HG03558 (cell line): ENCODE data around the gene FZR1.
"Not testable (repeated sequence)": the region's sequence is repeated elsewhere in the genome, so short reads cannot be mapped to it uniquely, and the experiment has no call there.

ENCODE experiments used
- ATAC-seq: cut with Tn5 transposase; IDR thresholded peaks from one replicate; pipeline ENCODE4 v1.9.1; 2021; ENCODE audit warnings: moderate number of reproducible peaks; ENCODE audit not compliant: unreplicated experiment; ENCODE audit errors: extremely low read depth

The FZR1 gene

DNA sequence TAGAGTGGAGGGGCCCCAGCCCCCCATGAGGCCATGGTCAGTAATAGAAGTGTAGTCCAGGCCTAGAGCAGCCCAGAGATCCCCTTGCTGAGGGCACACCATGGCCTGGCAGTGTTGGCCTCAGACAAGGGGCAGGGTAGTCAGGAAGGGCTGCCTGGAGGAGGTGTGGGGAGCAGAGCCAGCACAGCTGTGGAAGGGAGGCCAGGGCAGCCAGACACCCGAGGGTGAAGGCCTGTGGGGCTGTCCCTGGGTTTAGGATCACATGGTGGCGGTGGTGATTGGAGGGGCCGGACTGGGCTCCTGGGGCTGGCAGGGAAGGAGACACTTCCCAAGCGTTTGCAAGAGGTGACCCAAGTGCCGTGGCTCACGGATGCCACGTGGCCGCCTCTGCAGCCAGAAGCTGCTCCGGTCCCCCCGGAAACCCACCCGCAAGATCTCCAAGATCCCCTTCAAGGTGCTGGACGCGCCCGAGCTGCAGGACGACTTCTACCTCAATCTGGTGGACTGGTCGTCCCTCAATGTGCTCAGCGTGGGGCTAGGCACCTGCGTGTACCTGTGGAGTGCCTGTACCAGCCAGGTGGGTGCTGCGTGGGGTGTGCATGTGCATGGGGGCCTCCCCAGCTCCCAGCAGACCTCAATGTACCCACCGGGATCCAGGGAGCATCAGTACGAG lies 21.3 kb downstream of the FZR1 start:
- ATAC-seq = no peak

DNA sequence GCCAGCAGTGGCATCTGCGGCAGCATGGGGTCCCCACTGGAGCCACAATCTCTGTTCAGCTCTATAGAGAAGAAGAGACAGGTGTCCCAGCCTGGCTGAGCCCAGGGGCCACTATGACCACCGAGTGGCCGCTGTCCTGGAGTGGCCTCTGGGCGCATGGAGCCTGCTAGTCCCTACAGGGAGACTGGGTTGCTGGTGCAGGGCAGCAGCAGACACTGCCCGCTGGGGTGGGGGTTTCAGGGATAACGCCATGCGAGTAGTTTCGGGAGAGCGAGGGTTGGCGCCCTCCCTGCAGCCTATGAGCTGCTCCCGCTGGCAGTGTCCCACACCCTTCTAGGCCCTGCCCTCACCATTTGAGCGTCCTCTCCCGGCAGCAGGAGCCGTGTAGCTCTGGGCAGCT lies 22.0 kb downstream of the FZR1 start:
- ATAC-seq = no peak

DNA sequence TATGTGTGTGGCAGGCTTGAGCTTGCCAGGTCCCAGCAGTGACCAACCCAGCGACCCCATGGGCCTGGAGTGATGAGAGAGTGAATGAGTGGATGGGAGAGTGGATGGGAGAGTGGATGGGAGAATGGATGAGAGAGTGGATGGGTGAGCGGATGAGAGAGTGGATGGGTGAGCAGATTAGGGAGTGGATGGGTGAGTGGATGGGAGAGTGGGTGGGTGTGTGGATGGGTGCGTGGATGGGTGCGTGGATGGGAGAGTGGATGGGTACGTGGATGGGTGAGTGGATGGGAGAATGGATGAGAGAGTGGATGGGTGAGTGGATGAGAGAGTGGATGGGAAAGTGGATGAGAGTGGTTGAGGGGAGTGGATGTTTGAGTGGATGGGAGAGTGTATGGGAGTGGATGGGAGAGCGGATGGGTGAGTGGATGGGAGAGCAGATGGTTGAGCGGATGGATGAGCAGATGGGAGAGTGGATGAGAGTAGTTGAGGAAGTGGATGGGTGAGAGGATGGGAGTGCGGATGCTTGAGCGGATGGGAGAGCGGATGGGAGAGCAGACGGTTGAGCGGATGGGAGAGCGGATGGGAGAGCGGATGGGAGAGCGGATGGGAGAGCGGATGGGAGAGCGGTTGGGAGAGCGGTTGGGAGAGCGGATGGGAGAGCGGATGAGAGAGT lies 22.6 kb downstream of the FZR1 start:
- no peak for ATAC-seq

DNA sequence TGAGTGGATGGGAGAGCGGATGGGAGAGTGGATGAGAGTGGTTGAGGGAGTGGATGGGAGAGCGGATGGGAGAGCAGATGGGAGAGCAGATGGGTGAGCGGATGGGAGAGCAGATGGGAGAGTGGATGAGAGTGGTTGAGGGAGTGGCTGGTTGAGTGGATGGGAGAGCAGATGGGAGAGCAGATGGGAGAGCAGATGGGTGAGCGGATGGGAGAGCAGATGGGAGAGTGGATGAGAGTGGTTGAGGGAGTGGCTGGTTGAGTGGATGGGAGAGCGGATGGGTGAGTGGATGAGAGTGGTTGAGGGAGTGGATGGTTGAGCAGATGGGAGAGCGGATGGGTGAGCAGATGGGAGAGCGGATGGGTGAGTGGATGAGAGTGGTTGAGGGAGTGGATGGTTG lies 23.2 kb downstream of the FZR1 start:
- not testable (repeated sequence) for ATAC-seq

DNA sequence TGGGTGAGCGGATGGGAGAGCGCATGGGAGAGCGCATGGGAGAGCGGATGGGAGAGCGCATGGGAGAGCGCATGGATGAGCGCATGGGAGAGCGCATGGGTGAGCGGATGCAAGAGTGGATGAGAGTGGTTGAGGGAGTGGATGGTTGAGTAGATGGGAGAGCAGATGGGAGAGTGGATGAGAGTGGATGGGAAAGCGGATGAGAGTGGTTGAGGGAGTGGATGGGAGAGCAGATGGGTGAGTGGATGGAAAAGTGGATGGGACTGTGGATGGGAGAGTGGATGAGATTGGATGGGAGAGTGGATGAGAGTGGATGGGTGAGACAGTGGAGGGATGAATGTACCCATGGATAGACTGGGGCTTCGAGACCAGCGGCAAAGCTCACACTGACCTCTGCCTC lies 24.3 kb downstream of the FZR1 start:
- no peak for ATAC-seq

DNA sequence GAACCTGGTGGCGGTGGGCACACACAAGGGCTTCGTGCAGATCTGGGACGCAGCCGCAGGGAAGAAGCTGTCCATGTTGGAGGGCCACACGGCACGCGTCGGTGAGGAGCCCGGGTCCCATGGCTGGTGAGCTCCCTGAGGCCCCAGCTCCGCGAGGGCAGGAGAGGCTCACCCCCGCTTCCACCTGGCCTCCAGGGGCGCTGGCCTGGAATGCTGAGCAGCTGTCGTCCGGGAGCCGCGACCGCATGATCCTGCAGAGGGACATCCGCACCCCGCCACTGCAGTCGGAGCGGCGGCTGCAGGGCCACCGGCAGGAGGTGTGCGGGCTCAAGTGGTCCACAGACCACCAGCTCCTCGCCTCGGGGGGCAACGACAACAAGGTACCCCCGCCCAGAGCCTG lies 25.6 kb downstream of the FZR1 start:
- ATAC-seq = no peak

DNA sequence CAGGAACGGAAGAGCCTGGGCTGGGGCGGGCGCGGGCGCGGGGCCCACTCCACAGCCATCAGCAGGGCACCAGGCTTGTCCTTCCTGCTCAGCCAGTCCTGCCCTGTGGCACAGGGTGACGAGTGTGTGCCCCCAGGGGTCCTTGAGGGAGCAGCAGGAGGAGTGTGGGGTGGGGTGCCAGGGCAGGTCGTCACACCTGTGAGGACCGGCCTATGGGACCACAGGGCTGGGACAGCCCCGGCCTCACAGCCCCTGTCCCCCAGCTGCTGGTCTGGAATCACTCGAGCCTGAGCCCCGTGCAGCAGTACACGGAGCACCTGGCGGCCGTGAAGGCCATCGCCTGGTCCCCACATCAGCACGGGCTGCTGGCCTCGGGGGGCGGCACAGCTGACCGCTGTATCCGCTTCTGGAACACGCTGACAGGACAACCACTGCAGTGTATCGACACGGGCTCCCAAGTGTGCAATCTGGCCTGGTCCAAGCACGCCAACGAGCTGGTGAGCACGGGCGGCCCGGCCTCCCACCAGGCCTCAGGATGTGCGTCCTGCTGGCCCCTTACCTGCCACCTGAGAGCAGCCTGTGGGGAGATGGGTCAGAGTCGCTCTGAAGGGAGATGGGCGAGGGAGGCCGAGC lies 26.2 kb downstream of the FZR1 start:
- no peak for ATAC-seq

DNA sequence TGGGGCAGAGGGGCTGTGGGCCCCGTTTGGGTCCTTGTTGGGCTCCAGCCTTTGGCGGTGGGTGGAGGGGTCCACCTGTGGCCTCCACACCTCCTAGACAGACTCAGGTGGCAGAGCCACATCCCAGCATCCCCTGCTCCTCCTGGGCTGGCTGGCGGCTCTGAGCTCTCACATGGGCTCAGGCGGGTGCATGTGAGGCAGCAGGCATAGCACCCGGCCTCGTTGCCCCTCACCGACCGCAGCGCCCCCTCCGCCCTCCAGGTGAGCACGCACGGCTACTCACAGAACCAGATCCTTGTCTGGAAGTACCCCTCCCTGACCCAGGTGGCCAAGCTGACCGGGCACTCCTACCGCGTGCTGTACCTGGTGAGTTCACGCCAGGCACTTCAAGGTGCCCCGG lies 26.9 kb downstream of the FZR1 start:
- no peak for ATAC-seq

DNA sequence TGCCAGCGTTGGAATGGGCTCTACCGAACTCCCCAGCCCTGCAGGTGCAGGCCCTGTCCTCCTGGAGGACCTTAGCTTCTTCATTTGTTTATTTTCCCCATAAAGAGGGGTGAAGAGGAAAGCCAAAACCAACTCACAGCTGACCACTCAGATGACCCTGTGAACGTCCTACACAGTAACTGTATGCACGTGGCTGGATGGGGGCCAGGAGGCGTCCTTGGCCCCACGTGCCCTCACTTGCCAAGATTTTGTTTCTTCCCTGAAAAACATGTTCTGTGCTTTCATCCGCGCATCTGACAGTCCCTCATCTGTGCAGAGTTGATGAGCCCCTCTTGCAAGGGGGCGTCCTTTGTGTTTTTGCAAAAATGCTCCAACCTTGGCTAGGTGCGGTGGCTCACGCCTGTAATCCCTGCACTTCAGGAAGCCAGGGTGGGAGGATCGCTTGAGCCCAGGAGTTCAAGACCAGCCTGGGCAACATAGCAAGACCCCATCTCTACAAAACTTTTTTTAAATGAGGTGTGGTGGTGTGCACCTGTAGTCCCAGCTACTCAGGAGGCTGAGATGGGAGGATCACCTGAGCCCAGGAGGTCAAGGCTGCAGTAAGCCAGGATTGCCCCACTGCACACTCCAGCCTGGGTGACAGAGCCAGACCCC lies 27.6 kb downstream of the FZR1 start:
- no peak for ATAC-seq

DNA sequence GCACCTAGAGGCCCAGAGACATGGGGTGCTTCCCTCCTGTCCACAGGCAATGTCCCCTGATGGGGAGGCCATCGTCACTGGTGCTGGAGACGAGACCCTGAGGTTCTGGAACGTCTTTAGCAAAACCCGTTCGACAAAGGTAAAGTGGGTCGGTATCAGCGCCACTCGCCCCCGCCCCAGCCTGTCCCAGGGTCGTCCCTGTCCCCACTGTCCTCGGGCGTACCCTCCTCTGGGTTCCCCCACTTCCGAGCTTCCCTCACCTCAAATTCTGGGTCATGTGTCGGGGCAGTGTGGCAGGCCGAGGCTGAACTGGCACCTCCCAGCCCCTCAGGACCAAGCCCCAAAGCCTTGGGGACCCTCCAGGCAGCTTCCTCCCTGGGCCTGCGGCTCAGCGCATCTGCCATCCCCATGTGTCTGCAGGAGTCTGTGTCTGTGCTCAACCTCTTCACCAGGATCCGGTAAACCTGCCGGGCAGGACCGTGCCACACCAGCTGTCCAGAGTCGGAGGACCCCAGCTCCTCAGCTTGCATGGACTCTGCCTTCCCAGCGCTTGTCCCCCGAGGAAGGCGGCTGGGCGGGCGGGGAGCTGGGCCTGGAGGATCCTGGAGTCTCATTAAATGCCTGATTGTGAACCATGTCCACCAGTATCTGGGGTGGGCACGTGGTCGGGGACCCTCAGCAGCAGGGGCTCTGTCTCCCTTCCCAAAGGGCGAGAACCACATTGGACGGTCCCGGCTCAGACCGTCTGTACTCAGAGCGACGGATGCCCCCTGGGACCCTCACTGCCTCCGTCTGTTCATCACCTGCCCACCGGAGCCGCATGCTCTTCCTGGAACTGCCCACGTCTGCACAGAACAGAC lies 28.5 kb downstream of the FZR1 start:
- no peak for ATAC-seq

DNA sequence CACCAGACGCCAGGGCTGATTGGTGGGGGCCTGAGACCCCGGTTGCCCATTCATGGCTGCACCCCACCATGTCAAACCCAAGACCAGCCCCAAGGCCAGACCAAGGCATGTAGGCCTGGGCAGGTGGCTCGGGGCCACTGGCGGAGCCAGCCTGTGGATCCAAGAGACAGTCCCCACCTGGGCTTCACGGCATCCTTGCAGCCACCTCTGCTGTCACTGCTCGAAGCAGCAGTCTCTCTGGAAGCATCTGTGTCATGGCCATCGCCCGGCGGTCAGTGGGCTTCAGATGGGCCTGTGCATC lies 29.1 kb downstream of the FZR1 start:
- ATAC-seq = no peak

DNA sequence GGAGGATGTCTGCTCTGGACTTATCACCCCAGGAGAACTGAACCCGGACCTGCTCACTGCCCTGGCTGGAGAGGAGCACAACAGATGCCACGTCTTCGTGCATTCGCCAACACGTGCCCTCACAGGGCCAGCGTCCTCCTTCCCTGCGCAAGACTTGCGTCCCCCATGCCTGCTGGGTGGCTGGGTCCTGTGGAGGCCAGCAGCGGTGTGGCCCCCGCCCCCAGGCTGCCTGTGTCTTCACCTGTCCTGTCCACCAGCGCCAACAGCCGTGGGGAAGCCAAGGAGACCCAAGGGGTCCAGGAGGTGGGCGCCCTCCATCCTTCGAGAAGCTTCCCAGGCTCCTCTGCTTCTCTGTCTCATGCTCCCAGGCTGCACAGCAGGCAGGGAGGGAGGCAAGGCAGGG lies 29.5 kb downstream of the FZR1 start:
- no peak for ATAC-seq

DNA sequence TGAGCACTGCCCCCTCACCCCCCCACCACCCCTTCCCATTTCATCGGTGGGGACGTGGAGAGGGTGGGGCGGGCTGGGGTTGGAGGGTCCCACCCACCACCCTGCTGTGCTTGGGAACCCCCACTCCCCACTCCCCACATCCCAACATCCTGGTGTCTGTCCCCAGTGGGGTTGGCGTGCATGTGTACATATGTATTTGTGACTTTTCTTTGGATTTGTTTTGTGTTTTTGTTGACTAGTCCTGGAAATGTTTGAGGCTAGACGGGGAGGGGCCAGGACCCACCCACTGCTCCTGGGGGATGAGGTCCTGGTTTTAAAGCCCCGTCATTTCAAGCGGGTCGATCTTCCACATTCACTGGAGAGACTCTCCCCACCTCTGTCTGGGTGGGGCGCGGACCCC lies 29.9 kb downstream of the FZR1 start:
- no peak for ATAC-seq

DNA sequence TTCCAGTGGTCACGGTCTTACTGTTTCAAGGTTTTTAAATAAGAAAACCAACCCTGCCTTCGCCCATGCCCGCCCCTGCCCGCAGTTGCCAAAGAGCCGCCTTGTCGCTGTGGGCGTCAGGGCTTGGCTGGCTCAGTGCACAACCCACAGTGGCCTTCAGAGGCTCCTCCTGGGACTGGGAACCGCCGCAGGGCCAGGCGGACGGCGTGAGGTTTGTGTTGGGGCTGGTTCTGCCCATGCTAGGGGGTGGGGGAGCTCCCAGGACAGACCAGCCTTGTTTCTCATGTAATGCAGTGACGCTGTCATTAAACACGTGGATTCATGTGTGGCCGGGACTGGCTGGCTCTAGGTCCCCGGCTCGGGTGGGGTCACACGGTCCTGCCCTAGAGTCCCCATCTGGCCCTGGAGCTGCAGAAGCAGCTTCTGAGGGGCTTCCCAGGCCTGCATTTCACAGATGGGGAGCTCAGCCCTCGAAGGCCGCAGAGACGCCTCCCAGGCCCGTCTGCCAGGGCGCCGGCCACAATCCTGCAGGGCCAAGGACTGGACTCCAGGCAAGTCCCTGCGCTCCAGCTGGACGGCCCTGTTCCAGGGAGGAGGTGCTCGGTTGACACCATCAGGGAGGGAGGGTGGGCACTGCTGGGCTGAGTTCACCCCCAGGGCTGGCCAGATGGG lies 30.5 kb downstream of the FZR1 start:
- no peak for ATAC-seq

DNA sequence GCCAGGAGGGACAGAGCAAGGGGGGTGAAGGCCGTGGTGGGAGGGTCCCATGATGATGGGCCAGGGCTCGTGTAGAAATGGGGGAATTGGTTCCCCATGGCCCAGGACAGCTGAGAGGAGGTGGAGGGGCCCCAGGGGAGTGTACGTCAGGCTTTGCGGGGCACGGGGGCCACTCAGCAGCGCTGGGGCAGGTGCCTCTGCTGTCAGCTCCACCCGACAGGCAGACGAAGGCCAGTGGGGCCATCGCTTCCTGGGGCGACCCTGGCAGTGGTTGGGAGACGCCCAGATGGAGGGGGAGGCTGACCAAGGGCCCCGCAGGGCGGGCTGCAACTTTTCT lies 31.0 kb downstream of the FZR1 start:
- ATAC-seq = no peak

DNA sequence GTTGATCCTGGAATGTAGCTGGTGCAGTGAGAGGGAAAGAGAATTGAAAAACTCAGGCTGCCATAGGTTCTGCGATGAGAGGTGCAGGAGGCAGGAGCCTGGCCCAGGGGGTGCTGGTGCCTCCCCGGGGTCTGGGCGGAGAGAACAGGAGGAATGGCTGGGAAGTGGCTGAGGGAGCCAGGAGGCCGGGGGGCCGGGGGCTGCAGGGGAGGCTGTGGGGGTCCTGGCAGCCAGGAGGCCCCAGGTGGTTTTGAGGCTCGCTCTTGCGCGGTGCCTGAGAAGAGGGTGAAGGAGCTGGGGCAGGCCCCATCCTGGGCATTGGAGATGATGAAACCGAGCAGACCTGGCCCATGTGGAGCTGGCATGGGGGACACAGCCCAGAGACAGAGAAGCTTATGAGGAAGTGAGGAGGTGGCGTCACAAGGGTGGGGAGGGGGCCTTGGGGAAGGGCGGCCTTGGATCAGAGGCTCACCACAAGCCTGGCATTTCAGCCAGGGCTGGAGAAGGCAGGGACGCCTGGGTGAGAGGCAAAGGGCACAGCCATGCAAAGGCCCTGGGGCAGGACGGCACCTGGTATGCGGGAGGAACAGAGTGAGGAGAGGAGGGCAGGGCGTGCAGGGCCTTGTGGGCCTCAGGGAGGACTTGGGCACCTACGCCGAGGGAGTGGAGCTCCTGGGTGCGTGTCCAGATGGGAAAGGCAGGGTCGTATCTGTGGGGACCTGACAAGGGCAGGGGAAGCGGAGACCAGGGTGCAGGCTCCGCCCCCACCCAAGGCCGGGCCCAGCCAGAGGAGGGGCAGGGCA lies 31.5 kb downstream of the FZR1 start:
- ATAC-seq = no peak

DNA sequence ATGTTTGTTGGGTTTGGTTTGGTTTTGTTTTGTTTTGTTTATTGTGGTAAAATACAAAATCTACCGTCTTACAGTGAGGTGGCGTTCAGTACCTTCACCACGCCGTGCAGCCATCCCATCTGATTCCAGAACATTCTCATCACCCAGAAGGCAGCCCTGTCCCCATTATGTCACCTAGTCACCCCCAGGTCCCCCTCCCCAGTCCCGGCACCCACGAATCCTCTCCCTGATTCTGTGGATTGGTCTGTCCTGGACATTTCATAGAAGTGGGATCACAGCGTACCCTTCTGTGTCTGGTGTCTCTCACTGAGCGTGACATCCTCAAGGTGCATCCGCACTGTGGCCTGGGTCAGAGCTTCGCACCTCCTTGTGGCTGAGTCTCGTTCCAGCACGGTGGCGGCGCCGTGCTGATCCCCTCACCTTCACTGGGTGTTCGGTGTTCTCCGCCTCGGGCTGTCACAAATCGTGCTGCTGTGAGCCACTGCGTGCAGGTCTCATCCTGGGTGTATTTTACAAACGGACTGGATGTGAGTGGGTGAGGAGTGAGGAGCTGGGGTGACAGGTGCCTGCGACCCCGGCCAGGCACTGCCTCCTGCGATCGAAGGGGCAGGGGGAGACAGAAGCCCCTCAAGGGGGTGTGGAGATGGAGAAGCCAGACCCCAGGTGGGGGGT lies 32.3 kb downstream of the FZR1 start:
- no peak for ATAC-seq

DNA sequence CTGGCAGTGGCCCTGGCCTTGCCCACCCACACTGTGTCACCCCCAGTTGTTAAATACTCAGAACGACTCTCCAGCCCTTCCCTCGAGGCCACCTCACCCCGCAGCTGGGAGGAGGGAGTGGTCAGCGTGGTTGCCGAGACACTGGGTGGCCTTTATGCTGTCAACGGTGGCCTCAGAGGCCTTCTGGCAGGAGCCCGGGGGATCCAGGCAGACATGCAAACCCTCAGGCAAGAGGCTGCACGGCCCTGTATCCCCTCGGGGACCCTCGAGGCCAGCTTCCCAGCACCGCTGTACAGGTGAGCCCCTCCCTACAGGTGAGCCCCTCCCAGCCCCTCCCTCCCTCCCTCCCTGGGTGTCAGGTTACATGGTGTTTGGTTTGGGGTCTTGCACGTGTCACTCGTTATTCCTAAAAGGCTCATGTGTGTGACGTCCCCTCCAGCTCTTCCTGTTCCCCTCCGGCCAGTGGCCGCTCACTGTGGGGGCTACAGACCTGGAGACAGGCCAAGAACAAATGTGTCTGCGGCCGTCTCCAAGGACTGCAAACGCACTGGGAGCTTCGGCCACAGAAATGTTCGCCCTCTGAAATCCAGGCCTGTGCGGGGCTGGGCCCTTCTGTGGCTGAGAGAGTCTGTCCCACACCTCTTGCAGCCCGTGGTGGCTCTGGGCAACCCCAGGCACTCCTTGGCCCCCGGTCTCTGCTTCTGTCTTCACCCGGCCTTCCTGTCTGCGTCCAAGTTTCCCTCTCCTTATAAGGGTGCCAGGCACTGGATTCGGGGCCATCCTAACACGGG lies 33.0 kb downstream of the FZR1 start, which contains the start of gene TEKTIP1:
Gene TEKTIP1 (plus strand): TSS at position 210 of the 791 bp plus-strand sequence. CDS start 4 bp downstream, at position 214.
- ATAC-seq = no peak
